Astrocyte of the hippocampus (primary cell): ENCODE measurements around the gene ORAI2.
"Not testable (repeated sequence)": the region's sequence is repeated elsewhere in the genome, so short reads cannot be mapped to it uniquely, and the experiment has no call there.

Experiments used
- DNase-seq: peaks from one replicate; pipeline ENCODE4 v3.0.0; 2011; ENCODE audit warnings: low read depth, low spot score

ORAI2 gene

GRCh38 chr7:102469351-102469971 is 36.1 kb downstream of the ORAI2 start:
- DNase-seq: no peak

- no peak for DNase-seq
These were observed 36.8 kb downstream of the ORAI2 start for GRCh38 chr7:102469972-102470825.

GRCh38 chr7:102471791-102472125 is 38.4 kb downstream of the ORAI2 start:
- DNase-seq: no peak

- no peak for DNase-seq
These were observed 39.0 kb downstream of the ORAI2 start for GRCh38 chr7:102472126-102473041.

GRCh38 chr7:102473271-102473991 is 40.1 kb downstream of the ORAI2 start:
- DNase-seq: no peak

- DNase-seq: not testable (repeated sequence)
These were observed 40.7 kb downstream of the ORAI2 start for GRCh38 chr7:102474116-102474515.

- peak; percentile 77 for DNase-seq
These were observed 41.5 kb downstream of the ORAI2 start for GRCh38 chr7:102474736-102475435.

GRCh38 chr7:102478314-102479208 is 45.2 kb downstream of the ORAI2 start, which contains the start of gene POLR2J:
TSS of gene POLR2J (minus strand) at chr7:102478922. CDS start at chr7:102478860, 62 bp downstream.
- DNase-seq: peak; percentile 89

- not testable (repeated sequence) for DNase-seq
These were observed 45.8 kb downstream of the ORAI2 start for GRCh38 chr7:102479209-102479584.

GRCh38 chr7:102479982-102480637 is 46.7 kb downstream of the ORAI2 start:
- not testable (repeated sequence) for DNase-seq

GRCh38 chr7:102481962-102482361 is 48.6 kb downstream of the ORAI2 start:
- DNase-seq: not testable (repeated sequence)

- not testable (repeated sequence) for DNase-seq
These were observed 50.9 kb downstream of the ORAI2 start for GRCh38 chr7:102484317-102484716.

GRCh38 chr7:102490529-102491075 is 57.2 kb downstream of the ORAI2 start:
- not testable (repeated sequence) for DNase-seq

- not testable (repeated sequence) for DNase-seq
These were observed 60.0 kb downstream of the ORAI2 start for GRCh38 chr7:102493220-102493935.

GRCh38 chr7:102494026-102494425 is 60.7 kb downstream of the ORAI2 start:
- not testable (repeated sequence) for DNase-seq

- not testable (repeated sequence) for DNase-seq
These were observed 61.2 kb downstream of the ORAI2 start for GRCh38 chr7:102494473-102495149.

GRCh38 chr7:102496861-102497260 is 63.5 kb downstream of the ORAI2 start:
- DNase-seq: peak; percentile 1
